Measurements from ENCODE around the gene CDKL5.

DNA sequence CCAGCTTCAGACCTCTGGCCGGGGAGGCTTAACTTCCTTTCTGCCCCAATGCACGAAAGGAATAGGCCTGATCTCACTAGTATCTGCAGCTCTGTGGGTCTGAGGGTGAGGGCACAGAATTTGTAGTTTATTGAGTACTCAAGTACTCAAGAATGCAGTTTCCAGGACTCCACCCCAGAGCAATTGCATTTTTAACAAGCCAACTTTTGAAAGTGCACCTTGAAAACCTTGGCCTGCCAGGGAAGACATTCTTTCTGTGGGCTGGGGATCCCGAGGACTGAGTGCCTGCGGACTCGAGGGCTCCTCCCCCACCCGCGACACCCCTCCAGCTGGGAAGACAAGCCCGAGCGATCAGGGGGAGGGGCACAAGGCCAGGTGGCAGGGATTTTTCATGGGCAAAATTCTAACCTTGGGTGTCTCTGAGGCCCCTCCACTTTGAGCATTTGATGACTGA is 224.1 kb downstream of the CDKL5 start:
- no peak for TF ChIP-seq EP300 (IDR thresholded peaks at IDR 0.05; ENCODE audit: borderline replicate concordance)
- TF ChIP-seq YY1 (IDR thresholded peaks at IDR 0.05; ENCODE audit: low read depth): no peak
- TF ChIP-seq, protein P1, sequence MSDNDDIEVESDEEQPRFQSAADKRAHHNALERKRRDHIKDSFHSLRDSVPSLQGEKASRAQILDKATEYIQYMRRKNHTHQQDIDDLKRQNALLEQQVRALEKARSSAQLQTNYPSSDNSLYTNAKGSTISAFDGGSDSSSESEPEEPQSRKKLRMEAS (IDR thresholded peaks at IDR 0.05): no peak
- no peak for TF ChIP-seq REST (IDR thresholded peaks at IDR 0.05; ENCODE audit: low read depth)
- TF ChIP-seq TEAD4 (IDR thresholded peaks at IDR 0.05): no peak
- TF ChIP-seq EGR1 (IDR thresholded peaks at IDR 0.05): no peak
- TF ChIP-seq RAD21 (IDR thresholded peaks at IDR 0.05; ENCODE audit: low read depth): no peak
- no peak for TF ChIP-seq TCF12 (IDR thresholded peaks at IDR 0.05; ENCODE audit: low read depth)
